A549 (cell line): ENCODE data around the gene COPS9. TPM values are rescaled to one million over a fixed set of nuclear protein-coding genes. Genes with fewer than 3 reads are reported as not detected.

Experiments used
- ATAC-seq, 2 experiments: fragments of 200-7000 bp in 1 of 2; fragments of >200 bp in 1 of 2; cut with Nextera tagmentation in 1 of 2; cut with Tn5 transposase in 1 of 2; 3 replicates each; pipeline versions ENCODE4 v1.8.0 to v1.9.1; 2018 to 2020; ENCODE audit warnings: mild to moderate bottlenecking in 1 of 2, moderate library complexity in 1 of 2
- CTCF ChIA-PET: fragments of 300-600 bp; sonication (Branson Sonifier 250); formaldehyde crosslinking; extraction: SDS; loops from one replicate; lab custom pipeline; 2021; ENCODE audit warnings: antibody characterized with exemption, inconsistent platforms; lab: Yijun Ruan, JAX
- POLR2A ChIA-PET: fragments of 350-600 bp; formaldehyde crosslinking; extraction: SDS; loops from one replicate; lab custom pipeline; 2021; ENCODE audit warnings: antibody characterized with exemption, inconsistent platforms; lab: Yijun Ruan, JAX
- DNase-seq, 2 experiments: peaks; one replicate each; pipeline versions ENCODE4 v3.0.0 to v3.0.0-alpha.2; 2011 to 2016; ENCODE audit warnings: low read depth in 1 of 2, low spot score in 1 of 2
- FAIRE-seq: peaks from 2 replicates; lab custom pipeline; 2011; peaks lifted over from hg19 to GRCh38; lab: Jason Lieb, UNC
- H3K27ac ChIP-seq, 2 experiments: fragments of >200 bp; sonication (Bioruptor Twin); formaldehyde crosslinking; 3 replicates each; pipeline ENCODE4 v1.5.1; 2016 to 2017
- H3K4me1 ChIP-seq: fragments of >200 bp; sonication (Bioruptor Twin); formaldehyde crosslinking; 3 replicates; pipeline ENCODE4 v1.6.1; 2016
- H3K4me2 ChIP-seq: fragments of >200 bp; sonication (Bioruptor Twin); formaldehyde crosslinking; 3 replicates; pipeline ENCODE4 v1.6.1; 2016
- H3K4me3 ChIP-seq: fragments of >200 bp; sonication (Bioruptor Twin); formaldehyde crosslinking; 3 replicates; pipeline ENCODE4 v1.5.1; 2016
- H3K9me3 ChIP-seq: fragments of >200 bp; sonication (Bioruptor Twin); formaldehyde crosslinking; 3 replicates; pipeline ENCODE4 v1.6.1; 2016
- BCL3 ChIP-seq: fragments of >200 bp; sonication (Bioruptor Twin); formaldehyde crosslinking; IDR thresholded peaks from 3 replicates; pipeline ENCODE4 v1.6.1; 2016
- CBX8 ChIP-seq: fragments of 200-600 bp; sonication (generic); IDR thresholded peaks from 2 replicates; pipeline ENCODE4 v1.6.1; 2016
- CTCF ChIP-seq: fragments of >200 bp; sonication (Bioruptor Twin); formaldehyde crosslinking; IDR thresholded peaks from 3 replicates; pipeline ENCODE4 v1.5.1; 2016
- EHF ChIP-seq: fragments of 250-450 bp; sonication (Bioruptor Pico); IDR thresholded peaks from 2 replicates; pipeline ENCODE4 v1.5.0; 2020; ENCODE audit warnings: mild to moderate bottlenecking
- ESRRA ChIP-seq: fragments of 150-350 bp; IDR thresholded peaks from 2 replicates; pipeline ENCODE4 v1.6.1; 2014; ENCODE audit warnings: mild to moderate bottlenecking, low read length, borderline replicate concordance
- FOSL2 ChIP-seq, 2 experiments: fragments of 450-650 bp in 1 of 2; fragments of >200 bp in 1 of 2; sonication (Bioruptor Twin) in 1 of 2; formaldehyde crosslinking; IDR thresholded peaks; 2 replicates each; pipeline versions ENCODE4 v1.5.0 to v1.6.1; 2016 to 2020; ENCODE audit warnings: mild to moderate bottlenecking in 1 of 2, moderate library complexity in 1 of 2
- GATA3 ChIP-seq: IDR thresholded peaks from 2 replicates; pipeline ENCODE4 v1.6.1; 2012; ENCODE audit warnings: borderline replicate concordance
- HEYL ChIP-seq: fragments of 250-450 bp; sonication (Bioruptor Pico); IDR thresholded peaks from 2 replicates; pipeline ENCODE4 v1.8.0; 2021; ENCODE audit warnings: mild to moderate bottlenecking, moderate library complexity
- HMGXB4 ChIP-seq: fragments of 250-450 bp; sonication (Bioruptor Pico); IDR thresholded peaks from 2 replicates; pipeline ENCODE4 v1.5.0; 2021; ENCODE audit warnings: mild to moderate bottlenecking, moderate library complexity, borderline replicate concordance
- HOXB5 ChIP-seq: fragments of 250-450 bp; sonication (Bioruptor Pico); IDR thresholded peaks from 2 replicates; pipeline ENCODE4 v1.5.0; 2020; ENCODE audit warnings: mild to moderate bottlenecking, moderate library complexity
- JUN ChIP-seq, 2 experiments: fragments of >200 bp; sonication (Bioruptor Twin); formaldehyde crosslinking; IDR thresholded peaks; 2 replicates in 1 of 2; 3 replicates in 1 of 2; pipeline ENCODE4 v1.6.1; 2016 to 2017
- KDM5A ChIP-seq: fragments of 200-600 bp; sonication (generic); IDR thresholded peaks from 2 replicates; pipeline ENCODE4 v1.6.1; 2016; ENCODE audit warnings: antibody characterized with exemption, mild to moderate bottlenecking
- MAZ ChIP-seq: fragments of 150-350 bp; IDR thresholded peaks from 2 replicates; pipeline ENCODE4 v1.6.1; 2014; ENCODE audit warnings: antibody characterized with exemption, low read depth, low read length, borderline replicate concordance
- NR3C1 ChIP-seq: fragments of >200 bp; sonication (Bioruptor Twin); formaldehyde crosslinking; IDR thresholded peaks from 3 replicates; pipeline ENCODE4 v1.6.1; 2017
- PHF8 ChIP-seq: fragments of 200-600 bp; sonication (generic); IDR thresholded peaks from 2 replicates; pipeline ENCODE4 v1.6.1; 2016; ENCODE audit warnings: low read depth, mild to moderate bottlenecking, antibody characterized with exemption, moderate library complexity, borderline replicate concordance
- RARB ChIP-seq: fragments of 250-450 bp; sonication (Bioruptor Pico); IDR thresholded peaks from 2 replicates; pipeline ENCODE4 v1.8.0; 2021; ENCODE audit warnings: mild to moderate bottlenecking, moderate library complexity
- REST ChIP-seq: fragments of 200-600 bp; sonication (generic); IDR thresholded peaks from 2 replicates; pipeline ENCODE4 v1.6.1; 2016; ENCODE audit warnings: antibody characterized with exemption, mild to moderate bottlenecking, moderate library complexity
- RNF2 ChIP-seq: fragments of 200-600 bp; sonication (generic); IDR thresholded peaks from 2 replicates; pipeline ENCODE4 v1.6.1; 2016; ENCODE audit warnings: low read depth, mild to moderate bottlenecking, antibody characterized with exemption, moderate library complexity, borderline replicate concordance
- USF2 ChIP-seq: fragments of 450-650 bp; IDR thresholded peaks from 2 replicates; pipeline ENCODE4 v1.6.1; 2014; ENCODE audit warnings: antibody characterized with exemption
- ZNF302 ChIP-seq: fragments of 250-450 bp; sonication (Bioruptor Pico); IDR thresholded peaks from 2 replicates; pipeline ENCODE4 v1.9.0; 2021; ENCODE audit warnings: inconsistent platforms, mild to moderate bottlenecking, moderate library complexity
- ZSCAN20 ChIP-seq: fragments of 250-450 bp; sonication (Bioruptor Pico); IDR thresholded peaks from 2 replicates; pipeline ENCODE4 v1.8.0; 2022; ENCODE audit warnings: mild to moderate bottlenecking, moderate library complexity
- WGBS: methylation state at CpG from one replicate; pipeline ENCODE4 v1.1.6; 2017; ENCODE audit errors: missing lambda C conversion rate; 5-methylcytosine and 5-hydroxymethylcytosine counted together
- polyA plus RNA-seq, 4 experiments: library from polyadenylated mRNA; depleted of rRNA in 3 of 4; stranded (reverse); fragments of >200 nt; fragmentation: RNase III in 1 of 4; extraction: RNeasy Plus Mini Kit Qiagen cat#74134 plus additional on column Dnase treatment in 1 of 4; gene quantifications; 2 replicates in 3 of 4; 3 replicates in 1 of 4; pipeline ENCODE4 v1.2.3, GENCODE V29; 2011 to 2017

Gene COPS9
- polyA plus RNA-seq, 2 of the 4 experiments (the other 2 are of a cell fraction): 321 to 356 TPM

- 22% methylated on average over 5 of the region's 5 CpGs for WGBS
- no peaks in the 10 kb centered on the region for H3K9me3 ChIP-seq
- CTCF ChIA-PET: interaction anchor here (1.7 kb wide), 1 partner anchor 14 kb away, joined by 5 read pairs; no protein-coding TSS in a partner anchor
- H3K4me1 ChIP-seq: no peaks in the 10 kb centered on the region
- no peak overlapping the region for H3K27ac ChIP-seq
- POLR2A ChIA-PET: no interaction called here
- no peak for DNase-seq
- no peak overlapping the region for H3K4me2 ChIP-seq
- H3K4me3 ChIP-seq: no peak overlapping the region
- FAIRE-seq: no peak
- TF ChIP-seq USF2: no peak
- TF ChIP-seq KDM5A: no peak
- TF ChIP-seq JUN (IDR thresholded peaks at IDR 0.05): no peak
- no peak for TF ChIP-seq MAZ
- no peak for TF ChIP-seq HOXB5
- TF ChIP-seq BCL3: no peak
- no peak for TF ChIP-seq ZSCAN20 (CRISPR knock-in tag)
- no peak for TF ChIP-seq RNF2
- no peak for TF ChIP-seq RARB (CRISPR knock-in tag)
- no peak for TF ChIP-seq GATA3
- TF ChIP-seq CBX8: no peak
- TF ChIP-seq ZNF302 (CRISPR knock-in tag): no peak
- TF ChIP-seq ESRRA: no peak
- no peak for TF ChIP-seq REST
- TF ChIP-seq EHF (CRISPR knock-in tag): no peak
- no peak for TF ChIP-seq CTCF
- no peak for TF ChIP-seq FOSL2 (IDR thresholded peaks at IDR 0.05)
- TF ChIP-seq FOSL2 (CRISPR knock-in tag; IDR thresholded peaks at IDR 0.05): no peak
- no peak for TF ChIP-seq HEYL (CRISPR knock-in tag)
- TF ChIP-seq, all 56 proteins: peak for 0
- ATAC-seq: no peak
Measured at GRCh38 chr2:240164586-240164985, 28.5 kb upstream of the COPS9 start.

GRCh38 chr2:240163844-240164574, 27.9 kb upstream of the COPS9 start:
- H3K4me3 ChIP-seq: no peak overlapping the region
- FAIRE-seq: no peak
- ChIA-PET POLR2A (no interaction called here), CTCF (interaction anchor here (1.1 kb wide), 1 partner anchor 14 kb away, joined by 3 read pairs; no protein-coding TSS in a partner anchor)
- DNase-seq: no peak
- no peak overlapping the region for H3K27ac ChIP-seq
- H3K4me2 ChIP-seq: no peak overlapping the region
- no peak for ATAC-seq
- no peak for TF ChIP-seq CBX8
- no peak for TF ChIP-seq NR3C1
- TF ChIP-seq BCL3: no peak
- TF ChIP-seq PHF8: no peak
- TF ChIP-seq HMGXB4: no peak
- no peaks in the 10 kb centered on the region for H3K4me1 ChIP-seq
- H3K9me3 ChIP-seq: no peaks in the 10 kb centered on the region
- 25% methylated on average over 4 of the region's 4 CpGs for WGBS
